ENCODE results near the gene ASB1.

The ASB1 gene

GRCh38 chr2:238389988-238390589 is 36.6 kb upstream of the ASB1 start:
- TF ChIP-seq, protein P1, sequence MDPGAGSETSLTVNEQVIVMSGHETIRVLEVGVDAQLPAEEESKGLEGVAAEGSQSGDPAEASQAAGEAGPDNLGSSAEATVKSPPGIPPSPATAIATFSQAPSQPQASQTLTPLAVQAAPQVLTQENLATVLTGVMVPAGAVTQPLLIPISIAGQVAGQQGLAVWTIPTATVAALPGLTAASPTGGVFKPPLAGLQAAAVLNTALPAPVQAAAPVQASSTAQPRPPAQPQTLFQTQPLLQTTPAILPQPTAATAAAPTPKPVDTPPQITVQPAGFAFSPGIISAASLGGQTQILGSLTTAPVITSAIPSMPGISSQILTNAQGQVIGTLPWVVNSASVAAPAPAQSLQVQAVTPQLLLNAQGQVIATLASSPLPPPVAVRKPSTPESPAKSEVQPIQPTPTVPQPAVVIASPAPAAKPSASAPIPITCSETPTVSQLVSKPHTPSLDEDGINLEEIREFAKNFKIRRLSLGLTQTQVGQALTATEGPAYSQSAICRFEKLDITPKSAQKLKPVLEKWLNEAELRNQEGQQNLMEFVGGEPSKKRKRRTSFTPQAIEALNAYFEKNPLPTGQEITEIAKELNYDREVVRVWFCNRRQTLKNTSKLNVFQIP (CRISPR knock-in tag; IDR thresholded peaks at IDR 0.05; ENCODE audit: borderline replicate concordance, low read depth) = no peak
- TF ChIP-seq PPARA (CRISPR knock-in tag; IDR thresholded peaks at IDR 0.05; ENCODE audit: borderline replicate concordance) (no peak), ESRRG (CRISPR knock-in tag; IDR thresholded peaks at IDR 0.05) (no peak), ZFP3 (CRISPR knock-in tag; IDR thresholded peaks at IDR 0.05) (no peak), OSR1 (CRISPR knock-in tag; IDR thresholded peaks at IDR 0.05) (no peak), ZC3H10 (CRISPR knock-in tag; IDR thresholded peaks at IDR 0.05) (no peak), PATZ1 (CRISPR knock-in tag; IDR thresholded peaks at IDR 0.05; ENCODE audit: borderline replicate concordance) (no peak), CSRNP3 (CRISPR knock-in tag; IDR thresholded peaks at IDR 0.05) (no peak)
- TF ChIP-seq, protein P2, sequence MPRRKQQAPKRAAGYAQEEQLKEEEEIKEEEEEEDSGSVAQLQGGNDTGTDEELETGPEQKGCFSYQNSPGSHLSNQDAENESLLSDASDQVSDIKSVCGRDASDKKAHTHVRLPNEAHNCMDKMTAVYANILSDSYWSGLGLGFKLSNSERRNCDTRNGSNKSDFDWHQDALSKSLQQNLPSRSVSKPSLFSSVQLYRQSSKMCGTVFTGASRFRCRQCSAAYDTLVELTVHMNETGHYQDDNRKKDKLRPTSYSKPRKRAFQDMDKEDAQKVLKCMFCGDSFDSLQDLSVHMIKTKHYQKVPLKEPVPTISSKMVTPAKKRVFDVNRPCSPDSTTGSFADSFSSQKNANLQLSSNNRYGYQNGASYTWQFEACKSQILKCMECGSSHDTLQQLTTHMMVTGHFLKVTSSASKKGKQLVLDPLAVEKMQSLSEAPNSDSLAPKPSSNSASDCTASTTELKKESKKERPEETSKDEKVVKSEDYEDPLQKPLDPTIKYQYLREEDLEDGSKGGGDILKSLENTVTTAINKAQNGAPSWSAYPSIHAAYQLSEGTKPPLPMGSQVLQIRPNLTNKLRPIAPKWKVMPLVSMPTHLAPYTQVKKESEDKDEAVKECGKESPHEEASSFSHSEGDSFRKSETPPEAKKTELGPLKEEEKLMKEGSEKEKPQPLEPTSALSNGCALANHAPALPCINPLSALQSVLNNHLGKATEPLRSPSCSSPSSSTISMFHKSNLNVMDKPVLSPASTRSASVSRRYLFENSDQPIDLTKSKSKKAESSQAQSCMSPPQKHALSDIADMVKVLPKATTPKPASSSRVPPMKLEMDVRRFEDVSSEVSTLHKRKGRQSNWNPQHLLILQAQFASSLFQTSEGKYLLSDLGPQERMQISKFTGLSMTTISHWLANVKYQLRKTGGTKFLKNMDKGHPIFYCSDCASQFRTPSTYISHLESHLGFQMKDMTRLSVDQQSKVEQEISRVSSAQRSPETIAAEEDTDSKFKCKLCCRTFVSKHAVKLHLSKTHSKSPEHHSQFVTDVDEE (CRISPR knock-in tag; IDR thresholded peaks at IDR 0.05) = no peak
- ATAC-seq = peak; percentile 66

DNA sequence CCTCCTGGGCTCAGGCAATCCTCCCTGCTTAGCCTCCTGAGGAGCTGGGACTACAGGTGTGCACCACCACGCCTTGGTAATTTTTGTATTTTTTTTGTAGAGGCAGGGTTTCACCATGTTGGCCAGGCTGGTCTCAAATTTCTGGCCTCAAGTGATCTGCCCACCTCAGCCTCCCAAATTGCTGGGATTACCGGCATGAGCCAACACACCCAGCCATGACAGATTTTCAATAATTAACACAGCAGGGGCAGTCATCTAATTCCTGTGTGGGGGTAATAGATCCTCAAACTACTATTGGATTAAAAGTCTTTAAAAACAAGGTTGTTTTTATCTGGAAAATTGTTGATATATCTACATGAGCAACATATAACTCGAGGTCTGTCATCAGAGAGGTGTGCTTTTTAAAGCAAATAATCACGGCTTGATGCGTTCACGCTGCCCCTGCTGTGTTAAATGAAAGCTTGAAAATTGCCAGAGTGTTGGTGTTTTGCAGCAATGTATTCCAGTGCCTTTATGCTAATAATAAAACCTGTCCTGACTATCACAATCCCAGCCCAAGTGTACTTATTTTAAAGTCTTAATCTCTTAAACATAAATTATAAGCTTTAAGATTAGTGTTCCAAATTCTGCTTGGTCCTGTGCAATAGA is 35.6 kb upstream of the ASB1 start:
- ATAC-seq = no peak
- TF ChIP-seq ZC3H10 (CRISPR knock-in tag; IDR thresholded peaks at IDR 0.05) (no peak), TCF4 (CRISPR knock-in tag; IDR thresholded peaks at IDR 0.05; ENCODE audit: borderline replicate concordance) (no peak), CSRNP3 (CRISPR knock-in tag; IDR thresholded peaks at IDR 0.05) (no peak), GLIS3 (CRISPR knock-in tag; IDR thresholded peaks at IDR 0.05) (no peak), RARB (CRISPR knock-in tag; IDR thresholded peaks at IDR 0.05) (no peak), ZFP30 (CRISPR knock-in tag; IDR thresholded peaks at IDR 0.05) (no peak)

DNA sequence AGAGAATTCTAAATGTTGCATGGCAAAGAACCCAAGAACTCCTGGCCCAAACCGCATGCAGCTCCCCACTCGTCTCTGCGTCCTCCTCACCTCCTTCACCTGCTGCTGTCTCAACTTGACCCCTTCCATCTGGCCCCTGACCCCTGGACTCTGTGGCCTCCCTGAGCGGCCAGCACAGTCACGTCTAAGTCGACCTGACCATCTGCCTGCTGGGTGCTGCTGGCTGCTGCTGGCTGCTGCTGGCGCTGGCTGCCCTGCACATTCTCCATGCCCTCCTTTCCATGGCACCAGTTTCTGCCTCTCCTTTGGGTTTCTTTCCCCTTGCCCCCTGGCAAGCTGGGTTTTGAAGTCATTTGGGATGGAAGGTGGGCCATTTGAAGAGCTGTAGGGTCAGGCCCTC is 30.1 kb upstream of the ASB1 start:
- ATAC-seq = no peak
- TF ChIP-seq ZNF70 (CRISPR knock-in tag; IDR thresholded peaks at IDR 0.05) (no peak), OSR1 (CRISPR knock-in tag; IDR thresholded peaks at IDR 0.05) (no peak), TCF4 (CRISPR knock-in tag; IDR thresholded peaks at IDR 0.05; ENCODE audit: borderline replicate concordance) (no peak), ISL1 (CRISPR knock-in tag; IDR thresholded peaks at IDR 0.05) (no peak), SNAI2 (CRISPR knock-in tag; IDR thresholded peaks at IDR 0.05) (no peak), TOX (CRISPR knock-in tag; IDR thresholded peaks at IDR 0.05; ENCODE audit: borderline replicate concordance) (no peak), CSDC2 (CRISPR knock-in tag; IDR thresholded peaks at IDR 0.05) (no peak), PPARA (CRISPR knock-in tag; IDR thresholded peaks at IDR 0.05; ENCODE audit: borderline replicate concordance) (no peak), ESRRG (CRISPR knock-in tag; IDR thresholded peaks at IDR 0.05) (no peak), PATZ1 (CRISPR knock-in tag; IDR thresholded peaks at IDR 0.05; ENCODE audit: borderline replicate concordance) (no peak)
- TF ChIP-seq, protein P1 (CRISPR knock-in tag; IDR thresholded peaks at IDR 0.05; ENCODE audit: borderline replicate concordance, low read depth) = no peak
